Vagina (tissue), 2 donors: ENCODE results near the gene RNF183.

ENCODE experiments used
- CTCF ChIP-seq, 3 experiments: fragments of 450-650 bp in 2 of 3; fragments of 200-600 bp in 1 of 3; sonication (generic) in 1 of 3; IDR thresholded peaks; one replicate each; pipeline ENCODE4 v1.5.1; 2017 to 2019; ENCODE audit warnings: antibody characterized with exemption in 3 of 3, mild to moderate bottlenecking in 2 of 3, moderate library complexity in 2 of 3
- POLR2A ChIP-seq, 2 donors: fragments of 450-650 bp; IDR thresholded peaks; one replicate each; pipeline ENCODE4 v1.6.1; 2017; ENCODE audit warnings: antibody characterized with exemption in 2 of 2, mild to moderate bottlenecking in 2 of 2, moderate library complexity in 2 of 2

GRCh38 chr9:113340011-113340699, 37.0 kb upstream of the RNF183 start, which contains the start of gene WDR31:
- TF ChIP-seq CTCF (IDR thresholded peaks at IDR 0.05) (no peak), POLR2A (IDR thresholded peaks at IDR 0.05) (peak in 1 of 2 donors; percentile 39)
